ENCODE results near the gene HMCN1. TPM values are rescaled to one million over a fixed set of nuclear protein-coding genes. Genes with fewer than 3 reads are reported as not detected.

The HMCN1 gene
- total RNA-seq, 1 experiment from 2014 or later, result 2.1 TPM

DNA sequence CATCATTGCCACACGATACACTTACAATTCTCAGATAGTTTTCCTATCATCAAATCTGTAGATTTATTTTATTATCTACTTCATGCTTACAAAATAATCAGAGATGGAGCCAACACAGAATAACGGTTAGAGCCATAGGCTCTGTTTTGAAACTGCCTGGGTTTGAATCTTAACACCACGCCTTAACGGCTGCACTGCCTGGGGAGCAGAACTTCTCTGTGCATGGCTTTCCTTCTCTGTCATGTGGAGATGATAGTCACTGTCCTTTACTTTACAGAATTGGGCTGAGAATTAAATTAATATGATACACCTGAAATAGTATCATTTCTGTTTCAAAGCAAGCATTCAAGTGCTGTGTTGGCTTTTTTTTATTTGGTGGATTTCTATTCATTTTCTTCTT lies 177.8 kb downstream of the HMCN1 start:
- DNase-seq (ENCODE audit: low read depth), result no peak

DNA sequence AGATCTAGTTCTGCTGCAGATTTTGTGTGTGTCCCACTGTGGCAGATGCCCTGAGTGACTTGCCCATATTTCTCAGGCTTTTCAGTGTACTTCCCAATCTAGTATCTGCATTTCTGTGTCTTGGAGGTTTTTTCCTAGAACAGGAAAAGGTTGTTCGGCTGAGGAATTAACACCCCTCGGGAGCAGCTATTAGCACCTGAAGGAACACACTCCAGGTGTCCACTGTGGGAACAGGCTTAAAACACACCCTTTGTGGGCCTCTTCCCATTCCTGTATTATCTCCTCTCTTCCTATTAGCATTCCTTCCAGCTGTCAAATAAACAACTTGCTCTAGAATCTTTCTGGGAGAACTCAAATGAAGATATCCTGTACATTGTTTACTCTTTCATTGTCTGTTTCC lies 178.3 kb downstream of the HMCN1 start:
- no peak for DNase-seq (ENCODE audit: low read depth)

DNA sequence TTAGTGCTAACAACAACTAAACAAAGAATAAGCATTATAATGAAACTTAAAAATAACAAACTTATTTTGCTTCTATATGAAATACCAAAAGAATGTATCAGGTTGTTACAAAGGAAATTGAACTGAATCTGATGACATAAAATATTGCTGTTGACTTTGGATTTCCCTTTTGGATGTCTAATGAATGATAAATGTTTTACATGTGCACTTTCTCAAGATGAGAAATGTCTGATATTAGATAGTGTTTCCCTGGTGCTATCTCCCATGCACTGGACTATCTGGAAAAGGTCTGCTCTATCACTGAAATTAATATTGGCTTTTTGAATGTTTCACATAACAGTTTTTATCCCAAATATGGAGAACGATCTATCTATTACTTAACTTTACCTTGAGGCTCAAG lies 179.9 kb downstream of the HMCN1 start:
- no peak for DNase-seq (ENCODE audit: low read depth)

DNA sequence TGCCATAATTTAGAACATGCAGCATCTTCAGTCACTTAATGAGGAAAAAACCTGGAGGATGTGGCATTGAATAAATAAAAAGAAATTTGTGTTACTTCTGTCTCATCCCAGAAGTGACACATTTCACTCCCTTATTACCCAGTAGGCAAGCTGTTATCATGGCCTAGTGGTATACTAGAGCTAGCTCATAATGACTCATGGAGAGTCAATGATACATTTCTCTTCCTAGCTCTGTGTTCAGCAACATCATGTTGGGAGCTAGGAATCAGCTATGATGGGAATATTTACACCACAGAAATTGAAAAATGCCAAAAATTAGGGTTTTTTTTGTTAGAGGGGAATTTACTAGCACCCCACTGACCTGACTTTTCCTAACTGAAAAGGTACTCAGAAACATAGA lies 182.7 kb downstream of the HMCN1 start:
- peak; percentile 16 for DNase-seq (ENCODE audit: low read depth)

DNA sequence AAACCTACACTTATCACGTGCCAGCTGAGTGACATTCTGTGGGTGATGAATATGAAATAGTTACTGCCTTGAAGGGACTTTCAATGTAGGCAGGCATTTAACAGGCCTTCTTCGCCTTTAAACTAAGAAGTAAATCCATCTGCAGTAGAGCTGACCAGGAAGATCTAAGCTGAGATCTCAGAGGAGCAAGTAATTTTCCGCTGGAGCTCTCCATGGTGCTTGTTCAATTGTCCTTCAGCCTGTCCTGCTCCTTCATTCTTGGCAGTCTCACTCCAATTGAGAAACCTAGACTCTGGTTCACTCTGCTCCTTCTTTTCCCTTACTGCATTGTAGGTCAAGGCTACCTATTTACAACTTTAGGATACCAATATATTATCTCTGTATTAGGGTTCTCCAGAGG lies 183.5 kb downstream of the HMCN1 start:
- peak; percentile 57 for DNase-seq (ENCODE audit: low read depth)

DNA sequence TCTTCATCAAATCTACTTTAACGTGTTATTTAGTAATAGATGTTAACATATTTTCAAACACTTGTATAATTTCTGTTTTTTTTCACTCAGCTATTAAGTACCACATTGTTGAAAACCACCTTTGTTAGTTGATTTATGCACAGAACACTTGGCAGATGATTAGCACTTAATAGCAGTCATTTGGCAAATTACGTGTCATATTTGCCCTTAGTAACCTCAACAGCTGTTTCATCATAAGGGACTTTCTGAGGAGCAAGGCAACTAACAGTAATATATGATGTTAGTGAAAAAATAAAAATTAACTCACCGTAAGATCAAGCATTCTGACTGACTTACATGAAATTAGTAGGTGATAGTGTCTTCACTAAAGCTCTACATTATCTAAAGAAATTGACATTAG lies 186.4 kb downstream of the HMCN1 start:
- no peak for DNase-seq (ENCODE audit: low read depth)

DNA sequence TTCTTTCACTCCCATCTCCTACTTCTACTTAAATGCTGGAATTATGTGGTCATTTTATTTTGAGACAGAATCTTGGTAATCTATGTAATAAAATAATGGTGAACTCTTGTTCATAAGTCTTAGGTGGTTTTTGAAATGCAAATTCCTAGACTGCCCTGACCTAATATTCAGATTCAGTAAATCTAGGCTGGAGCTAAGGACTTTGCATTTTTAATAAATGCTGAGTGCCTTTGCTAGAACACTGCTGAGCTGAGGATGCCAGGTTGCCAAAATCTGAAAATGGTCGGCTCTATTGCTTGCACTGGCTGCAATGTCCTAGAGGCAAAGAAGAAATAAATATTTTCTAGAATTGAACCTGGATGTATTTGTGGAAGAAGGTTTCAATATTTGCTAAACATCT lies 187.4 kb downstream of the HMCN1 start:
- no peak for DNase-seq (ENCODE audit: low read depth)

DNA sequence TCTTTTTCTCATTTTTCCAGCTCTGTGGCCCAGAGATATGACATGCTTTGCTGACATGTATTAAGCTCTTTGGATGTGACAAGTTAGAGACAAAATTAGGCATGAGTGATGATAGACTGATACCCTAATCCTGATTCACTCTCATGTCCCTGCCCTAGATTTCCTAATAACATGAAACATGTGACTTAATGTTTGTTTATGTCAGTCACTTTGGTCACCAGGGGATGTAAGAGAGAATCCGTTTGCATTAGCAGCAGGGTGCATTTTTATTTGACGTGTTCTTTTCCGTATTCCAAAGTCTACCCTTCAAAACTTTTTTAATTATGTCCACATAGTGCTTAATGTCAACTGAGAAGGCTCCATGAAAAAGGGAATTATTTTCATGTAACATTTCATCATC lies 192.4 kb downstream of the HMCN1 start:
- peak; percentile 9 for DNase-seq (ENCODE audit: low read depth)

DNA sequence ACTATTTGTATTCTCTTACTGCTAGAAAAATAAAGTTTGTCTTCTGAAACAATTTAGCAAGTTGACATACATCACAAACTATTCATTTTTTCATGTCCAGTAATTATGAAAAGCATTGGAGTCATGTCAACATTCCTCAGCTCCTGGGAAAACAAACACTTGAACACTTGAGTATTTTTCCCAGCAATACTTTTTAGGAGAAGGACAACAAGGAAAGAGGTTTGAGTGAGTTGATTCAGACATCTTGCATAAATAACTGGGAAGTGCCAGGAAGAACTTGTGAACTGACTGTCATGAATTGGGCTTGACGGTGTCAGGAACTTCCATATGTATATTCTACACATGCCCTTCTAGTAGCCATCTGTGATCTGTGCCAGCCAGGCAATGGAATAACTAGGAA lies 195.6 kb downstream of the HMCN1 start:
- DNase-seq (ENCODE audit: low read depth), result no peak

DNA sequence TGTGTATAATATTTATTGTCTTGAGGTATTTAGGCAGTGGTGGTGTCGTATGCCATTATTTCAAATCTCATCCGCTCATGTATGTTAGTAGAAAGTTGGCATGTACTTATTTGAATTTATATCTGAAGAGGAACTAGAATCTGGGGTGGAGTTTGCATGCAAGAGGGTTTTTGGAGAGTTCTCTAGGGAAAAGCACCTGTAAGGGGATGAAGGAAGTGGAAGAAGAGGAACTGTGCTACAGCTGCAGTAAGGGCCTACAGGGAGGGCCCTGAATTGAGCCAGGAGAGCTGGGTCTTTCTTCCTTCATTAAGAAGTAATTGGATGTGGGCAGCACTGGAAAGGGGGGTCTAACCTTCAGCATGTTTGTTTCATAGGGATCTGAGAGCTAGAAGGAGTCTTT lies 197.2 kb downstream of the HMCN1 start:
- no peak for DNase-seq (ENCODE audit: low read depth)

DNA sequence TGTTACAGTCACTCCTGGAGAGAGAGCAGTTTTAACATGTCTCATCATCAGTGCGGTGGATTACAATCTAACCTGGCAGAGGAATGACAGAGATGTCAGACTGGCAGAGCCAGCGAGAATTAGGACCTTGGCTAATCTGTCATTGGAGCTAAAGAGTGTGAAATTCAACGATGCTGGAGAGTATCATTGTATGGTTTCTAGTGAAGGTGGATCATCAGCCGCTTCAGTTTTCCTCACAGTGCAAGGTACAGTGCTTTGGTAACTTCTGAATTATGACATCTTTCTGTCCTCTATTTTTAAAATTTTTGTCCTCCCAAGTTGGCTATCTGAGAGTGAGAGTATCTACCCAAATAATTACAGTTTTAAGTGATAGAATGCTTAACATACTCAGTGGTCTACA lies 199.4 kb downstream of the HMCN1 start:
- DNase-seq (ENCODE audit: low read depth), result no peak

DNA sequence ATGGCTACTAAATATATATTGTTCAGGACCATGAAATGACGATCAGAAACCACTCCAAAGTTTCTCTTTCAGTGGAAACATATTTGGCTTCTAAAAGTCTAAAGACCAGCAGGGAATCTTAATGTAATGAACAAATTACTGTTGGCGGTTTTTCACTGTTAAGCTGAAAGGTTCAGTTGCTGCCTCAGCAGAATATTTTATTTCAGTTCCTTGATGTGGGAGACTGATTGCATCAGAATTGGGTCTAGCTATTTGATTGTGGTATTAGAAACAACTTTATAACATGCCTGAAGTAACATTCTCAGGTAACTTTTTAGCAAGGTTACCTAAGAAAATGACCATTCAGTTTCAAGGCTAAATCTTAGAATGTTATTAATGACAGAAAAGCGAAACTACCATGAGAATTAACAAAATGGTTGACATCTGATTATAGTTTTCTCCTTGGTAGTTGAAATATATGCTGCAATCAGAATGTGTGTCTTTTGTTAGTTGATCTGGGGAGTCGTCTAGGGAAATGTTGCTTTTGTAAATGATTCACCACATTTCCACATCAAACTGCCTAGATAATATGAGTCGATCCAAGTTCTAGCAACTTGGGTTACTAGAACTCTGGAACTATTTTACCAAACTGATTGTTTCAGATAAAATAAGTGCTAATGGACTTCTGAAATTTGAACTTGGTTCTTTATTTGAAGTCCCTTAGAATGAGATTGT lies 200.4 kb downstream of the HMCN1 start:
- peak; percentile 42 for DNase-seq (ENCODE audit: low read depth)

DNA sequence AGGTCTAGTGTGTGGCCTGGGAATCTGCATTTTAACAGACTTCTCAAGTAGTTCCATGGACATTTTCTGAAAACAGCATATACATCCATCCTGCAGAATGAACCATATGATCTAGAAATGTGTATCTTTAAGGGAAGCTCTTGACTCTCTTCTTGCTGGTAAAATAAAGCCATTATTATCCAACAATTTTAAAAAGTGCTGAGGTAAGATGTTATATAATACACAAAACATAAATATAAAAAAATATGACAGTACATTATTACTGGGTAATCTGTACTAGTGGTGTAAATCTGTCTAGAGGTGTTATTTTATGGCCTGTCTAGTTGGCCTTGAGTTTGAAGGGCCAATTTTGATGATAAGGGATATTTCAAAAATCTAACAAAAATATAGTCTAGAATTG lies 201.2 kb downstream of the HMCN1 start:
- DNase-seq (ENCODE audit: low read depth), result no peak

DNA sequence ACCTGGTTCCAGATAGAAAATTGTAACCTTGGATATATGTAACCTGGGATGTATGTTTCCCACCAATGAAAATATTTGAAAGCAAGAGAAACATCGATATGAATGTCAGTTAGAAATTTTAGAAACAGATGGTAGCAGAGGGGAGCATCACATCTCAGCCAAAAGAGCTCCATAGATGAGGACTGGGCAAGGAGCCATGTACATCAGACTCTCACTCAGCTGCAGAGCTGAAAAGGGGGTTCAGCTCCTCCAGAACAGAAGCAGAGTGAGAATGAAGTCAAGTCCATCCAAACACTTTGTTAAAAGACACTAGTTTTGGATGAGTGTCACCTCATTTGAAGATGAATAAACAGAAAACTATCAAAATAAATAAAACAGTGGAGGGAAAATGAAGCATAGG lies 202.4 kb downstream of the HMCN1 start:
- no peak for DNase-seq (ENCODE audit: low read depth)

DNA sequence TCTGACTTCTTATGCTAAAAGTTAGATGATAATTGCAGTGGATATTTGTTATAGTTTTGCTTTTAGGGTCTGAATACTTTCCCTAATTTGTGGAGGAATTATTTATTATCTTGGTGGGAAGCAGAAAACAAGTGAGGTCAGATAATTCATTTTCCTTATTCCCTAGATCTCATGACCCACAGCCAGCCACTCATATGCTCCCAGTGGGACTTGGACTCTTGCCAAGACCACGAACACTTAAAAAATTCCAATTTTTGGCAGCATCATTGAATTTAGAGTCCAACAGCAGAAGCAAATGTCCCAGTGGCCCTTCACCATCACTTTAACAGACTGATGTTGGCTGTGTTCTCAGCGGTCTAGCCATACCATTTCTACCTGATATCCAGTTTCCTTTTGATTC lies 204.2 kb downstream of the HMCN1 start:
- DNase-seq (ENCODE audit: low read depth), result peak; percentile 38

DNA sequence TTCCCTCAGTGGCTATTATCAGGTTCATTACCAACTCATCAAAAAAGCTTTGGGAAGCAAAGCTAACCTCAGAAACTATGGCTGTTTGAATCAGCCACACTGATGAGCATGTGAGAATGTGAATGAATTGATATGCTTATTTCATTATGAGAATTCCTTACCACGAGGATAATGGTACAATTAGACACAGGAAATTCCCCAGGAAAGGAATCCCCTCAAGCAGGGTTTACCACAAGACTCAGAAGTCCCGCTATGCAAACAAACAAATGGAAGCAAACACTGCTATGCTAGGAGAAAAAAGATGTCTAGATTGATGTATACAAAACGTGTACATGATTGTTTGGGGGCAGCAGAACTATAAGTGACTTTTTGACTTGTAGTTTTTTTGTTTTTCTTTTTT lies 205.0 kb downstream of the HMCN1 start:
- DNase-seq (ENCODE audit: low read depth), result peak; percentile 47

DNA sequence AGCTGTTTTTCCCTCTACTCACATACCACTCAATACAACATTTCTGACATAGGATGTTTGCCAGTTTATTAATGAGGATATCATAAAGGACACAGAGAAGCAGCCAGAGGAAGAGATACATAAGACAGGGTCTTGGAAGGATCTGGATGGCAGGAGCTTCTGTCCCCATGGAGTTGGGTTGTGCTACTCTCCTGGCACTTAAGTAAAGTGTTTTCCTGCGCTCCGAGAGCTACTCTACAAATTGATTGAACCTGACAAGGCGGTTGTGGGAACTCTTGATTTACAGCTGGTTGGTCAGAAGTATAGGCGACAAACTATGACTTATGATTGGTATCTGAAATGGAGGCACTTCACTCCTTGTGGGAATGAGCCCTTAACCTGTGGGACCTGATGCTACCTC lies 208.8 kb downstream of the HMCN1 start:
- no peak for DNase-seq (ENCODE audit: low read depth)

DNA sequence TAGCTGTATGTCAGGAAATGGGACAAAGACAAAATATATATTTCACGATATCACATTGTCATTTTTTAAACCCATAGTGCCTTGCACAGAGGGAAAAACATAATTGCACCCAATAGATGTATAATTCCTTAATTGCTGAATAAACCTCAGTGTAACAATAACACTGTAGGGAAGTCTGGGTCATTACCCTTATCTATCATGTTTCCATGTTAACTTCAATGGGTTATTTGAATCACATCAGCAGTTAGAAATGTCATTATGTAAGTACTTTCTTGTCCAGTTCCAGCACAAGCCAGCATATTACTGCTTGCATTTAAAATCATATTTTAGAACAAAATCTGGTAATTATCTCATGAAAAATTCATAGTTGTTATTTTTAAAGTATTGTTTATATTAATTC lies 222.7 kb downstream of the HMCN1 start:
- DNase-seq (ENCODE audit: low read depth), result no peak

DNA sequence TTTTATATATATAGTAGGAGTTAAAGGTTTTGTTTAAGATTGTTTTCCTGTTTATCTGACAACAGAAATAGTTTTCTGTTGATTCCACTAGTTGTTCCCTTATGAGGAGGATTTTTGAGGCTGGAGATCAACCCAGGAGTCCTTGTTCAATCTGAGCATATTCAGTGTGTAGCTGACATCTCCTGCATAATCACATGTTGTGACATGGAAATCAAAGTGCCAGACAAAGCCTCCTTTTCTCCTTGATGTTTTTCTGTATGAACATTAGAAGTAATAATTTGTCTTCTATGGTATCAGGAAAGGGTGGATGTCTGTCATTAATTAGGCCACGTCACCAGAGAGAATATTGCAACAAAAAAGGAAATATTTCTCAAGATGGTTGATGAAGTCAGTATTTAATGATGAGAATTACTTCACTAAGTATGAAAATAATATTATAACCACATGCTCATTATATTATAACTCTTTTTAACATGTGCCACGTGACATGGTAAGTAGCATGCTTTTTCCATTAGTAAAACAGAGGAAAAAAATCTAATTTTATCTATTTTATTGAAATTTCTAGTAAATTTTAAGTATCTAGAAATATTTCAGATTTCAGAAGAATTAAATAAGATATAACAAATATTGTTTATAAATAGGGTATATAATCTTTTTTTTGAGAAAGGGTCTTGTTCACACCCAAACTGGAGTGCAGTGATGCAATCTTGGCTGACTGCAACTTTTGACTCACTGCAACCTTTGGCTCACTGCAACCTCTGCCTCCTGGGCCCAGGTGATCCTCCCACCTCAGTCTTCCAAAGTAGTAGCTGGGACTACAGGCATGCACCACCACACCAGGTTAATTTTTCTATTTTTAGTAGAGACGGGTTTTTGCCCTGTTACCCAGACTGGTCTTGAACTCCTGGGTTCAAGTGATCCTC lies 223.5 kb downstream of the HMCN1 start:
- no peak for DNase-seq (ENCODE audit: low read depth)

DNA sequence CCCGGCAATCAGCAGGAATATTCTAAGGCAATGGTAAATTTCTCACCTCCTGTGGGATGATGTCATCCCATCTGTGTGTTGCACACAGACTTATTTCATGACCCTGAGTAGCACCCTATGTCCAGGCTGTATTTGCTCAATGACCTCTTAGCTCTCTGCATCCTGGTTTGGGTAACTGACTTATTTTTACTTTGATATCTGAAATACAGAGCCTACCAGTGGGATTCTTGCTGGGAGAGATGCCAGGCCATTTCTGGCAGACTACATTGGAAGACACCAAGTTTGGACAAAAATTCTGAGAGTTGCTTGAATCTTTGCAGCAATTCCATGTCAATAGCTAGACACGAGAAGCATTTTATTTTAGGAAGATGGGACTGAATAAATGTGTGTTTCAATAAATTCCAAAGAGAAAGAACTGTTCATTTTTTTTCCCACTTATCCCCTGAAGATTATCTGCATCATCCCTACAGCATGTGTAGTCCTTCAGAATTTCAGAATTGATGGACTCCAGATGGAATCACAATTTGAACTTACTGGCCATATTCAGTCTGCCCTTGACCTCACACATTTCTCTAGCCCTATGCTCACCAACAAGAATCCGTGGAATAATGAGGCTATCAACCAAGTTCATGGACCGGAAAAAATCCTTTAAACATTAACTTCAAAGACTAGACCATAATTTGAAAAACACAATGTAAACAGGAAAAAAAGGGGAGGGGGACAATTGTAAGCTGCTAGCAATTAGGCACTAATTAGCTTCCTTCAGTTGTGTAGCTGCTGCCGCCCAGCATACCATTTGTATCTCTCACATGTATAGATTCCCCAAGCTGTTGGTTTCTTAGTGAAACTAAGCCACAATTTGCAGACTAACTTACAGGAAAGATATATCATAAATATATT lies 226.5 kb downstream of the HMCN1 start:
- no peak for DNase-seq (ENCODE audit: low read depth)

DNA sequence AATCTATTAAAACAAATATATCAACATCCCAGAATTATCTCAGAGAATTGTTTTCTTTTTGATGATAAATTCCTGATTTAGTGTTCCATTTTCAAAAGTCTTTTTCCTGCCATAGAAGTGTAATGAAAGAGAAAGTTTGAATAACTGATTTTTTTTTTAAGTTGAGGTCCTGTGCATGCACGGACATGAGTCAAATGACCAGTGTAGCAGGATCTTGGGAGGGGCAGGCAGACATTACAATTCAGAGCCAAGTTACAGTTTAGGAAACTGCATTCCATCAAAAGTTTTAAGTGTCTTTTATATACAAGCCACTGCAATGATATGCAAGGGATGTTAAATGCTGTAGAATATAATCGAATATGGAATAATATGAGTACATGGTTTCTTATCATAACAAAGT lies 227.5 kb downstream of the HMCN1 start:
- no peak for DNase-seq (ENCODE audit: low read depth)

DNA sequence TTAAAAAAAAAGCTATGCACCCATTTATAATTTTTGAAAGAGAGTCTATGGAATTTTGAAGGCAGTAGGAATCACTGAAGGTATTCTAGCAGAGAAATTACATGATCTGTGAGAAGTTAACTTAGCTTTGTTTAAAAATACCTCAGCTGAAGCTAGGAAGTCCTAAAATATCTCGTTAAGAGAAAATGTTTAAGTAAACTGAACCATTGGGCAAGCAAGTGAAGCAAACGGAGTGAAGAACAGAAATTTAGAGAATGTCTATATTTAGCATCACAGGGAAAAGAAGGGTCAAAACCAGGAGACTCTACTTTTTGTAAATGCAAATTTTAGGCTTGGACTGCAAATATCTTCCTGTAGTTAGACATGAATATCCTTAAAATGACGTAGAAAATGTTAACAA lies 230.8 kb downstream of the HMCN1 start:
- no peak for DNase-seq (ENCODE audit: low read depth)
